Measurements from ENCODE around the gene MSL3B.

The MSL3B gene

DNA sequence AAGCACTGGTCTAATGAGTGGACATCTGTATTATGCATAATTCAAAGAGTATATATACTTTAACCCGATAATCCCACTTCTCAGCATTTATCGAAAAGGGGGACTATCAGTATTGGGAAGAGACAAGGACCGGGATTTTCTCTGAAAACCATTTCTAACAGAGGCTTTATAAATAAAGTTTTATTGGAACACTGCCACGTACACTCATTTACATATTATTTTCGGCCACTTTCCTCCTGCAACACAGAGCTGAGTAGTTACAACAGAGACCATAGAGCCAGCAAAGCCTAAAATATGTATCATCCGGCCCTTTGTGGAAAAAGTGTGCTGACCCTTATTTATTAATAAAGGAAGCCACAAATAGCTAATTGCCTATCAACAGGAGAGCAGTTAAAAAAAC, 17.0 kb downstream of the MSL3B start:
- H3K79me2 ChIP-seq (replicated peaks; ENCODE audit: insufficient read depth, low read length), result peaks cover 33% of the 10 kb centered on the region

GRCh38 chr2:233850745-233851144, 17.4 kb downstream of the MSL3B start:
- Histone ChIP-seq H3K36me3 (ENCODE audit: insufficient read depth, low read length) (no peaks in the 10 kb centered on the region), H3K4me3 (ENCODE audit: low read length) (no peak overlapping the region), H3K27ac (ENCODE audit: low read length) (no peak overlapping the region), H3K9me3 (ENCODE audit: low read length) (no peaks in the 10 kb centered on the region), H3K9me2 (ENCODE audit: insufficient read depth, low read length) (no peaks in the 10 kb centered on the region), H3K27me3 (ENCODE audit: insufficient read depth, low read depth, low read length) (no peaks in the 10 kb centered on the region), H3K79me2 (replicated peaks; ENCODE audit: insufficient read depth, low read length) (peaks cover 33% of the 10 kb centered on the region), H3K4me2 (ENCODE audit: low read length) (no peak overlapping the region), H3F3A (ENCODE audit: insufficient read depth, low read length, poor library complexity, severe bottlenecking) (no peaks in the 10 kb centered on the region), H3K9ac (ENCODE audit: low read length) (no peak overlapping the region), H4K20me1 (ENCODE audit: insufficient read depth) (no peaks in the 10 kb centered on the region), H2AFZ (ENCODE audit: low read depth, low read length) (no peak overlapping the region)
- TF ChIP-seq EP300 (conservative IDR thresholded peaks at IDR 0.05; ENCODE audit: poor library complexity, severe bottlenecking), result no peak
- TF ChIP-seq MXI1 (conservative IDR thresholded peaks at IDR 0.05; ENCODE audit: poor library complexity, severe bottlenecking), result no peak
- no peak for TF ChIP-seq TAF1 (IDR thresholded peaks at IDR 0.05; ENCODE audit: low read depth)
- no peak for TF ChIP-seq EZH2 (IDR thresholded peaks at IDR 0.05; ENCODE audit: borderline replicate concordance, insufficient read depth, low read length, poor library complexity, severe bottlenecking)
- no peak for TF ChIP-seq POLR2AphosphoS5 (IDR thresholded peaks at IDR 0.05)
- TF ChIP-seq, protein P1, sequence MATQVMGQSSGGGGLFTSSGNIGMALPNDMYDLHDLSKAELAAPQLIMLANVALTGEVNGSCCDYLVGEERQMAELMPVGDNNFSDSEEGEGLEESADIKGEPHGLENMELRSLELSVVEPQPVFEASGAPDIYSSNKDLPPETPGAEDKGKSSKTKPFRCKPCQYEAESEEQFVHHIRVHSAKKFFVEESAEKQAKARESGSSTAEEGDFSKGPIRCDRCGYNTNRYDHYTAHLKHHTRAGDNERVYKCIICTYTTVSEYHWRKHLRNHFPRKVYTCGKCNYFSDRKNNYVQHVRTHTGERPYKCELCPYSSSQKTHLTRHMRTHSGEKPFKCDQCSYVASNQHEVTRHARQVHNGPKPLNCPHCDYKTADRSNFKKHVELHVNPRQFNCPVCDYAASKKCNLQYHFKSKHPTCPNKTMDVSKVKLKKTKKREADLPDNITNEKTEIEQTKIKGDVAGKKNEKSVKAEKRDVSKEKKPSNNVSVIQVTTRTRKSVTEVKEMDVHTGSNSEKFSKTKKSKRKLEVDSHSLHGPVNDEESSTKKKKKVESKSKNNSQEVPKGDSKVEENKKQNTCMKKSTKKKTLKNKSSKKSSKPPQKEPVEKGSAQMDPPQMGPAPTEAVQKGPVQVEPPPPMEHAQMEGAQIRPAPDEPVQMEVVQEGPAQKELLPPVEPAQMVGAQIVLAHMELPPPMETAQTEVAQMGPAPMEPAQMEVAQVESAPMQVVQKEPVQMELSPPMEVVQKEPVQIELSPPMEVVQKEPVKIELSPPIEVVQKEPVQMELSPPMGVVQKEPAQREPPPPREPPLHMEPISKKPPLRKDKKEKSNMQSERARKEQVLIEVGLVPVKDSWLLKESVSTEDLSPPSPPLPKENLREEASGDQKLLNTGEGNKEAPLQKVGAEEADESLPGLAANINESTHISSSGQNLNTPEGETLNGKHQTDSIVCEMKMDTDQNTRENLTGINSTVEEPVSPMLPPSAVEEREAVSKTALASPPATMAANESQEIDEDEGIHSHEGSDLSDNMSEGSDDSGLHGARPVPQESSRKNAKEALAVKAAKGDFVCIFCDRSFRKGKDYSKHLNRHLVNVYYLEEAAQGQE (IDR thresholded peaks at IDR 0.05; ENCODE audit: borderline replicate concordance), result no peak
- no peak for TF ChIP-seq RAD21 (conservative IDR thresholded peaks at IDR 0.05)
- TF ChIP-seq CTCF (IDR thresholded peaks at IDR 0.05; ENCODE audit: poor library complexity, severe bottlenecking), result no peak
- TF ChIP-seq SMC3 (conservative IDR thresholded peaks at IDR 0.05; ENCODE audit: poor library complexity), result no peak

More for the DNA sequence above, 17.0 kb downstream of the MSL3B start:
- Histone ChIP-seq H4K20me1 (ENCODE audit: insufficient read depth) (no peaks in the 10 kb centered on the region), H3K27ac (ENCODE audit: low read length) (no peak overlapping the region), H3F3A (ENCODE audit: insufficient read depth, low read length, poor library complexity, severe bottlenecking) (no peaks in the 10 kb centered on the region), H3K36me3 (ENCODE audit: insufficient read depth, low read length) (no peaks in the 10 kb centered on the region), H3K9me2 (ENCODE audit: insufficient read depth, low read length) (no peaks in the 10 kb centered on the region), H3K9ac (ENCODE audit: low read length) (no peak overlapping the region), H3K4me3 (ENCODE audit: low read length) (no peak overlapping the region), H3K4me2 (ENCODE audit: low read length) (no peak overlapping the region), H2AFZ (ENCODE audit: low read depth, low read length) (no peak overlapping the region), H3K27me3 (ENCODE audit: insufficient read depth, low read depth, low read length) (no peaks in the 10 kb centered on the region), H3K9me3 (ENCODE audit: low read length) (no peaks in the 10 kb centered on the region)
- TF ChIP-seq, protein P1 (IDR thresholded peaks at IDR 0.05; ENCODE audit: borderline replicate concordance), result no peak
- TF ChIP-seq MXI1 (conservative IDR thresholded peaks at IDR 0.05; ENCODE audit: poor library complexity, severe bottlenecking), result no peak
- TF ChIP-seq EP300 (conservative IDR thresholded peaks at IDR 0.05; ENCODE audit: poor library complexity, severe bottlenecking), result no peak
- TF ChIP-seq CTCF (IDR thresholded peaks at IDR 0.05; ENCODE audit: poor library complexity, severe bottlenecking), result no peak
- TF ChIP-seq EZH2 (IDR thresholded peaks at IDR 0.05; ENCODE audit: borderline replicate concordance, insufficient read depth, low read length, poor library complexity, severe bottlenecking), result no peak
- TF ChIP-seq POLR2AphosphoS5 (IDR thresholded peaks at IDR 0.05), result no peak
- TF ChIP-seq SMC3 (conservative IDR thresholded peaks at IDR 0.05; ENCODE audit: poor library complexity), result no peak
- no peak for TF ChIP-seq RAD21 (conservative IDR thresholded peaks at IDR 0.05)
- TF ChIP-seq TAF1 (IDR thresholded peaks at IDR 0.05; ENCODE audit: low read depth), result no peak
